ENCODE data around the gene PTGIR. TPM values are rescaled to one million over a fixed set of nuclear protein-coding genes. Genes with fewer than 3 reads are reported as not detected.

The PTGIR gene
- total RNA-seq, 2 donors from 2014 or later = 0.82 TPM

GRCh38 chr19:46654621-46655152 lies 29.8 kb upstream of the PTGIR start:
- TF ChIP-seq, protein P1, sequence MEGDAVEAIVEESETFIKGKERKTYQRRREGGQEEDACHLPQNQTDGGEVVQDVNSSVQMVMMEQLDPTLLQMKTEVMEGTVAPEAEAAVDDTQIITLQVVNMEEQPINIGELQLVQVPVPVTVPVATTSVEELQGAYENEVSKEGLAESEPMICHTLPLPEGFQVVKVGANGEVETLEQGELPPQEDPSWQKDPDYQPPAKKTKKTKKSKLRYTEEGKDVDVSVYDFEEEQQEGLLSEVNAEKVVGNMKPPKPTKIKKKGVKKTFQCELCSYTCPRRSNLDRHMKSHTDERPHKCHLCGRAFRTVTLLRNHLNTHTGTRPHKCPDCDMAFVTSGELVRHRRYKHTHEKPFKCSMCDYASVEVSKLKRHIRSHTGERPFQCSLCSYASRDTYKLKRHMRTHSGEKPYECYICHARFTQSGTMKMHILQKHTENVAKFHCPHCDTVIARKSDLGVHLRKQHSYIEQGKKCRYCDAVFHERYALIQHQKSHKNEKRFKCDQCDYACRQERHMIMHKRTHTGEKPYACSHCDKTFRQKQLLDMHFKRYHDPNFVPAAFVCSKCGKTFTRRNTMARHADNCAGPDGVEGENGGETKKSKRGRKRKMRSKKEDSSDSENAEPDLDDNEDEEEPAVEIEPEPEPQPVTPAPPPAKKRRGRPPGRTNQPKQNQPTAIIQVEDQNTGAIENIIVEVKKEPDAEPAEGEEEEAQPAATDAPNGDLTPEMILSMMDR (IDR thresholded peaks at IDR 0.05) = no peak
- no peak for DNase-seq
- Histone ChIP-seq H3K27me3 (peaks cover 23% of the 10 kb centered on the region), H3K4me3 (no peak overlapping the region), H3K9ac (ENCODE audit: low read depth in 2 of 2, low read length in 2 of 2) (peak overlapping the region in 1 of 2 donors; percentile 40), H3K9me3 (no peaks in the 10 kb centered on the region), H3K36me3 (no peaks in the 10 kb centered on the region), H3K27ac (peak overlapping the region; percentile 55), H3K4me1 (no peaks in the 10 kb centered on the region)
- intact Hi-C loops (cut with DNase I) = no loop called here

- Histone ChIP-seq H3K27ac (no peak overlapping the region), H3K9ac (ENCODE audit: low read depth in 2 of 2, low read length in 2 of 2) (no peak overlapping the region), H3K9me3 (no peaks in the 10 kb centered on the region), H3K36me3 (no peaks in the 10 kb centered on the region), H3K4me3 (no peak overlapping the region), H3K4me1 (no peaks in the 10 kb centered on the region), H3K27me3 (peaks cover 8% of the 10 kb centered on the region)
- TF ChIP-seq, protein P1 (IDR thresholded peaks at IDR 0.05) = no peak
- intact Hi-C loops (cut with DNase I) = no loop called here
- no peak for DNase-seq
Measured at GRCh38 chr19:46650445-46650844, 25.6 kb upstream of the PTGIR start.

DNA sequence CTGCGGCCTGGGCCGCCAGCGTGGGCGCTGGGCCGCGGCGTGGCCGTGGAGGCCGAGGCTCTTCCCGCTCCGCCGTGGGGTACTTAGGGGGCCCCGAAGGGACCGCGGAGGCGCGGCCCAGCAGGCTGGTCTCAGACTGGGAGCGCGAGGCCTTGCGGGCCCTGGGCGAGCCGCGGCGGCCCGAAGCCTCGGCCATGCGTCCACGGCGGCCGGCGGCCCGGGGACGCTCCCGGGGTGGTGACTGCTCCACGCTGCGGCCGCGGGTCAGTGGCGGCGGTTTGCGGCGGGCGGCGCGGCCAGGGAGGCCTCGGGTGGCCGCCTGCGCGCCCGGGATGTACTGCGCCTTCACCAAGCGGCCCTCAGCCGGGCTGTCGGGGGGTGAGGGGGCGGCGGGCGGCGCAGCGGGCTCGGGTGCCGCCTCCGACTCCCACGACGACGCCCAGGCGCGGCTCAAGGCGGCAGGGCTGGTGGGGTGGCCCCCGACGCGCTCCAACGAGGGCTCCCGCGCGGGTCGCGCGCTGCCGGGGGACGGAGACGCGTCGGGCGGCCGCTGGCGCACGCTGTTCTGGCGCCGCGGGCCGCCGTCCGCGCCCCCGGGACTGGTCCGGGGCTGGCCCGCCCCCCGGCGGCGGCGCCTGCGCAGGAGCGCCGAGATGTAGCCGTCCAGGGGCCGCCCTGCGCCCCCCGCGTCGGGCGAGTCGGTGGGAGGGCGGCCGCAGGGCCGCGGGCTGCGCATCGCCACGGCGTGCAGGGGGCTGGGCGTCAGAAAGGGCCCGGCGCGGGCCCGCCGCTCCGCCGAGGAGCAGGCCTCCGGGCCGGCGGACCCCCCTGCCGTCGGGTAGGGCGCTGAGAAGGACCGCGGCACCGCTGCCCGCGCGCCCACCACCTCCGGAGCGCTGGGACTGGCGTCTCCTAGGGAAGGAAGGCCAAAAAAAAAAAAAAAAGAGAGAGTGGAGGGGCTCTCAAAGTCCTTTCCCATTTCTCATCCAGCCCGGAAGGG lies 24.4 kb upstream of the PTGIR start:
- Histone ChIP-seq H3K9ac (ENCODE audit: low read depth in 2 of 2, low read length in 2 of 2) (no peak overlapping the region), H3K36me3 (no peaks in the 10 kb centered on the region), H3K27ac (no peak overlapping the region), H3K4me1 (no peaks in the 10 kb centered on the region), H3K4me3 (no peak overlapping the region), H3K27me3 (peaks cover 8% of the 10 kb centered on the region), H3K9me3 (no peaks in the 10 kb centered on the region)
- TF ChIP-seq, protein P1 (IDR thresholded peaks at IDR 0.05) = no peak
- intact Hi-C loops (cut with DNase I) = no loop called here
- no peak for DNase-seq

- TF ChIP-seq, protein P1 (IDR thresholded peaks at IDR 0.05) = no peak
- Histone ChIP-seq H3K4me3 (no peak overlapping the region), H3K27ac (no peak overlapping the region), H3K9me3 (no peaks in the 10 kb centered on the region), H3K9ac (ENCODE audit: low read depth in 2 of 2, low read length in 2 of 2) (no peak overlapping the region), H3K27me3 (peaks cover 8% of the 10 kb centered on the region), H3K4me1 (no peaks in the 10 kb centered on the region), H3K36me3 (no peaks in the 10 kb centered on the region)
- intact Hi-C loops (cut with DNase I) = no loop called here
- DNase-seq = no peak
Measured at GRCh38 chr19:46648060-46648960, 23.4 kb upstream of the PTGIR start.

GRCh38 chr19:46646402-46646801 lies 21.5 kb upstream of the PTGIR start:
- Histone ChIP-seq H3K27me3 (peaks cover 8% of the 10 kb centered on the region), H3K4me1 (no peaks in the 10 kb centered on the region), H3K9me3 (no peaks in the 10 kb centered on the region), H3K9ac (ENCODE audit: low read depth in 2 of 2, low read length in 2 of 2) (no peak overlapping the region), H3K4me3 (no peak overlapping the region), H3K27ac (no peak overlapping the region), H3K36me3 (no peaks in the 10 kb centered on the region)
- TF ChIP-seq, protein P1 (IDR thresholded peaks at IDR 0.05) = no peak
- intact Hi-C loops (cut with DNase I) = no loop called here
- no peak for DNase-seq
